Stomach (tissue), 4 donors: ENCODE measurements around the gene FOXP3.

ENCODE experiments used
- EP300 ChIP-seq: sonication (generic); formaldehyde crosslinking; IDR thresholded peaks from one replicate; pipeline ENCODE4 v1.6.1; 2017; ENCODE audit warnings: antibody characterized with exemption
- POLR2A ChIP-seq, 4 donors: fragments of 450-650 bp; IDR thresholded peaks; one replicate each; pipeline ENCODE4 v1.6.1; 2016; ENCODE audit warnings: antibody characterized with exemption in 4 of 4, control low read depth in 2 of 4, mild to moderate bottlenecking in 1 of 4, moderate library complexity in 1 of 4
- TF ChIP-seq, protein P1 (sequence below), 7 experiments: fragments of 450-650 bp in 4 of 7; fragments of 200-600 bp in 3 of 7; sonication (generic) in 3 of 7; IDR thresholded peaks; one replicate each; pipeline ENCODE4 v1.5.1; 2016 to 2019; ENCODE audit warnings: antibody characterized with exemption in 7 of 7, control low read depth in 2 of 7, mild to moderate bottlenecking in 1 of 7

DNA sequence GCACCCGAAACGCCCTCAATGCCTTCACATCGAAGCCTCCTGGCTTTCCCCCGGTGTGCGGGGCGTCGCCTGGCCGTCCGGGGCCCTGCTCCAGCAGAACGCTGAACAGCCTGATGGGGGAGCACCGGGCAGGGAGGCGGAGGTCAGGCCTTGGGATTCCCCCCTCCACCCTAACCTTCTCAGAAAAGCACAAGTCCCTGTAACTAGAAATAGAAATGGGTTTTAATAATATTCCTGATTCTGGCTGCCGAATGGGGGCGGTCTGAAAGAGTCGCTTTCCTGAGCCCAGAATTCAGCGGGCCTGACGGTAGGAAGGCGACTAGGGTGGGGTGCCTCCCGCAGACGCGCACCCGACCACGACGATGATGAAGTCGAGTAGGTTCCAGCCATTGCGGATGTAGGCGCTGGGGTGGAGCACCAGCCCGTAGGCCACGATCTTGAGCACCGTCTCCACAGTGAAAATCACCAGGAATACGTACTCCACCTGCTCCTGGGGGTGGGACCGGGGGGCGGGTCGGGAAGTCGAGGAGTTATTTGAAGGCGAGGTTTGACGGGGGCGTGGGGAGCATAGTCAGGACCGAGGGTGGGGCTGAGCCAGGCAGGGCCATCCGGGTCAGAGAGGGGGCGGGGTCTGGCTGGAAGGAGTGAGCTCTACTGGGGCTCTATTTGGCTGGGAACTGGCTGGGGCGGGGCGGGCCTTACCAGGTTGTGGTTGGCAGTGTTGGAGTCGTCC, 33.8 kb downstream of the FOXP3 start:
- TF ChIP-seq EP300 (no peak), POLR2A (IDR thresholded peaks at IDR 0.05) (no peak)
- TF ChIP-seq, protein P1, sequence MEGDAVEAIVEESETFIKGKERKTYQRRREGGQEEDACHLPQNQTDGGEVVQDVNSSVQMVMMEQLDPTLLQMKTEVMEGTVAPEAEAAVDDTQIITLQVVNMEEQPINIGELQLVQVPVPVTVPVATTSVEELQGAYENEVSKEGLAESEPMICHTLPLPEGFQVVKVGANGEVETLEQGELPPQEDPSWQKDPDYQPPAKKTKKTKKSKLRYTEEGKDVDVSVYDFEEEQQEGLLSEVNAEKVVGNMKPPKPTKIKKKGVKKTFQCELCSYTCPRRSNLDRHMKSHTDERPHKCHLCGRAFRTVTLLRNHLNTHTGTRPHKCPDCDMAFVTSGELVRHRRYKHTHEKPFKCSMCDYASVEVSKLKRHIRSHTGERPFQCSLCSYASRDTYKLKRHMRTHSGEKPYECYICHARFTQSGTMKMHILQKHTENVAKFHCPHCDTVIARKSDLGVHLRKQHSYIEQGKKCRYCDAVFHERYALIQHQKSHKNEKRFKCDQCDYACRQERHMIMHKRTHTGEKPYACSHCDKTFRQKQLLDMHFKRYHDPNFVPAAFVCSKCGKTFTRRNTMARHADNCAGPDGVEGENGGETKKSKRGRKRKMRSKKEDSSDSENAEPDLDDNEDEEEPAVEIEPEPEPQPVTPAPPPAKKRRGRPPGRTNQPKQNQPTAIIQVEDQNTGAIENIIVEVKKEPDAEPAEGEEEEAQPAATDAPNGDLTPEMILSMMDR (IDR thresholded peaks at IDR 0.05): no peak
